SU-DHL-6 (cell line): ENCODE data around the gene HIVEP3.

Source experiments
- H2AFZ ChIP-seq: fragments of 200-600 bp; sonication (generic); 2 replicates; pipeline ENCODE4 v1.6.1; 2014; ENCODE audit warnings: low read depth, mild to moderate bottlenecking, moderate library complexity, mixed read lengths, antibody characterized with exemption, low read length; ENCODE audit not compliant: severe bottlenecking
- H3F3A ChIP-seq: fragments of 200-600 bp; shearing (Covaris generic); 2 replicates; pipeline ENCODE4 v1.6.0; 2016; ENCODE audit warnings: antibody characterized with exemption, mild to moderate bottlenecking; ENCODE audit not compliant: insufficient read depth
- H3K27ac ChIP-seq: fragments of 200-600 bp; sonication (generic); 2 replicates; pipeline ENCODE4 v1.5.1; 2016; ENCODE audit warnings: low read depth, mild to moderate bottlenecking, low read length, moderate library complexity, mixed read lengths
- H3K27me3 ChIP-seq: fragments of 200-600 bp; sonication (generic), shearing (Covaris generic); 2 replicates; pipeline ENCODE4 v1.6.0; 2014; ENCODE audit warnings: mild to moderate bottlenecking, low read length
- H3K36me3 ChIP-seq: fragments of 200-600 bp; sonication (generic); 2 replicates; pipeline ENCODE4 v1.6.1; 2014; ENCODE audit warnings: mild to moderate bottlenecking, low read length, mixed read lengths
- H3K4me2 ChIP-seq: fragments of 300-600, 200-600 bp; shearing (Covaris generic), sonication (generic); 2 replicates; pipeline ENCODE4 v1.6.0; 2014; ENCODE audit warnings: low read length, low read depth, mild to moderate bottlenecking; ENCODE audit not compliant: poor library complexity, severe bottlenecking
- H3K4me3 ChIP-seq: fragments of 200-600 bp; sonication (generic); 2 replicates; pipeline ENCODE4 v1.5.1; 2014; ENCODE audit warnings: antibody characterized with exemption, low read length, mild to moderate bottlenecking, mixed read lengths; ENCODE audit not compliant: insufficient read depth, poor library complexity, severe bottlenecking
- H3K79me2 ChIP-seq: fragments of 200-600 bp; sonication (generic); 2 replicates; pipeline ENCODE4 v1.6.1; 2014; ENCODE audit warnings: mild to moderate bottlenecking, low read length, moderate library complexity; ENCODE audit not compliant: insufficient read depth
- H3K9ac ChIP-seq: fragments of 200-600 bp; sonication (generic); 2 replicates; pipeline ENCODE4 v1.7.0; 2014; ENCODE audit warnings: mild to moderate bottlenecking, low read length
- H3K9me2 ChIP-seq: fragments of 200-600 bp; sonication (generic); replicated peaks from 2 replicates; pipeline ENCODE4 v1.6.1; 2014; ENCODE audit warnings: low read length; ENCODE audit not compliant: insufficient read depth
- H3K9me3 ChIP-seq: fragments of 200-600 bp; sonication (generic); 2 replicates; pipeline ENCODE4 v1.6.1; 2014; ENCODE audit warnings: low read length, mixed read lengths; ENCODE audit not compliant: insufficient read depth
- H4K20me1 ChIP-seq: fragments of 200-600 bp; sonication (generic); 2 replicates; pipeline ENCODE4 v1.6.1; 2014; ENCODE audit warnings: low read depth, mild to moderate bottlenecking, antibody characterized with exemption, low read length, moderate library complexity, mixed read lengths
- CTCF ChIP-seq: fragments of 200-600 bp; sonication (generic); IDR thresholded peaks from one replicate; pipeline ENCODE4 v1.5.1; 2017; ENCODE audit warnings: antibody characterized with exemption, mild to moderate bottlenecking, low read length, moderate library complexity; ENCODE audit not compliant: insufficient read depth, poor library complexity, severe bottlenecking
- EZH2phosphoT487 ChIP-seq: fragments of 200-600 bp; sonication (generic), shearing (Covaris generic); conservative IDR thresholded peaks from 2 replicates; pipeline ENCODE4 v1.6.1; 2018; ENCODE audit warnings: mild to moderate bottlenecking, antibody characterized with exemption, low read length, moderate library complexity, mixed read lengths

Gene HIVEP3

GRCh38 chr1:41774471-41774990 is 144.2 kb downstream of the HIVEP3 start:
- Histone ChIP-seq H3K4me2 (no peak overlapping the region), H3K27me3 (no peaks in the 10 kb centered on the region), H2AFZ (no peak overlapping the region), H3F3A (0 out of 2 replicates have a peak, but pooled peaks cover 4% of the 10 kb centered on the region), H3K9me3 (no peaks in the 10 kb centered on the region), H3K9me2 (no peaks in the 10 kb centered on the region), H3K4me3 (no peak overlapping the region), H3K27ac (no peak overlapping the region), H3K79me2 (no peaks in the 10 kb centered on the region), H3K36me3 (no peaks in the 10 kb centered on the region), H3K9ac (no peak overlapping the region), H4K20me1 (no peaks in the 10 kb centered on the region)
- TF ChIP-seq EZH2phosphoT487 = no peak
- TF ChIP-seq CTCF = no peak

- Histone ChIP-seq H2AFZ (no peak overlapping the region), H3K9me3 (no peaks in the 10 kb centered on the region), H3K36me3 (no peaks in the 10 kb centered on the region), H3K4me2 (no peak overlapping the region), H3K9ac (no peak overlapping the region), H3K27me3 (no peaks in the 10 kb centered on the region), H4K20me1 (no peaks in the 10 kb centered on the region), H3K79me2 (no peaks in the 10 kb centered on the region), H3K27ac (no peak overlapping the region), H3K4me3 (no peak overlapping the region), H3K9me2 (no peaks in the 10 kb centered on the region), H3F3A (0 out of 2 replicates have a peak, but pooled peaks cover 4% of the 10 kb centered on the region)
- TF ChIP-seq CTCF = no peak
- no peak for TF ChIP-seq EZH2phosphoT487
Measured at GRCh38 chr1:41773842-41774241, 144.9 kb downstream of the HIVEP3 start.

- Histone ChIP-seq H3K27me3 (no peaks in the 10 kb centered on the region), H3K4me2 (no peak overlapping the region), H3K27ac (no peak overlapping the region), H3K79me2 (no peaks in the 10 kb centered on the region), H3K9me3 (no peaks in the 10 kb centered on the region), H3F3A (0 out of 2 replicates have a peak, but pooled peaks cover 4% of the 10 kb centered on the region), H3K9ac (no peak overlapping the region), H3K36me3 (no peaks in the 10 kb centered on the region), H3K4me3 (no peak overlapping the region), H4K20me1 (no peaks in the 10 kb centered on the region), H3K9me2 (no peaks in the 10 kb centered on the region), H2AFZ (no peak overlapping the region)
- no peak for TF ChIP-seq EZH2phosphoT487
- no peak for TF ChIP-seq CTCF
Measured at GRCh38 chr1:41773144-41773591, 145.6 kb downstream of the HIVEP3 start.
